Endothelial cell of umbilical vein (primary cell): ENCODE results near the gene ESCO1. TPM values are rescaled to one million over a fixed set of nuclear protein-coding genes. Genes with fewer than 3 reads are reported as not detected.

ENCODE experiments used
- BruUV-seq: library from RNA; stranded (reverse); fragments of 400-500 nt; replicated peaks from 2 replicates; lab custom pipeline; 2021; lab: Mats Ljungman, UMichigan
- CTCF ChIA-PET: fragments of 300-600, 350-600 bp; sonication (Branson Sonifier 250); formaldehyde crosslinking; loops from one replicate; lab custom pipeline; 2021; ENCODE audit warnings: antibody characterized with exemption, inconsistent platforms; lab: Charles Lee
- POLR2A ChIA-PET: fragments of 300-600, 350-600 bp; sonication (Branson Sonifier 250); formaldehyde crosslinking; loops from one replicate; lab custom pipeline; 2021; ENCODE audit warnings: antibody characterized with exemption, inconsistent platforms; lab: Charles Lee
- DNase-seq: peaks from one replicate; pipeline ENCODE4 v3.0.0-alpha.2; 2011; ENCODE audit warnings: low read depth, low spot score
- FAIRE-seq: peaks from 2 replicates; lab custom pipeline; 2011; peaks lifted over from hg19 to GRCh38; lab: Jason Lieb, UNC
- H2AFZ ChIP-seq: 2 replicates; pipeline ENCODE4 v1.6.0; 2012; ENCODE audit warnings: low read depth, low read length, control low read depth, inconsistent platforms
- H3K27ac ChIP-seq: 2 replicates; pipeline ENCODE4 v1.5.1; 2011; ENCODE audit warnings: low read depth, mild to moderate bottlenecking, control low read depth, low read length, moderate library complexity; ENCODE audit not compliant: insufficient read depth
- H3K27me3 ChIP-seq, 2 experiments: 2 replicates each; pipeline versions ENCODE4 v1.6.0 to v1.6.1; 2011; ENCODE audit warnings: low read length in 2 of 2, mixed read lengths in 1 of 2; ENCODE audit not compliant: control insufficient read depth in 2 of 2, insufficient read depth in 2 of 2
- H3K36me3 ChIP-seq, 2 experiments: 2 replicates in 1 of 2; 3 replicates in 1 of 2; pipeline ENCODE4 v1.5.1; 2011; ENCODE audit warnings: low read length in 2 of 2, mild to moderate bottlenecking in 1 of 2, moderate library complexity in 1 of 2; ENCODE audit not compliant: control insufficient read depth in 2 of 2, insufficient read depth in 2 of 2; ENCODE audit errors: extremely low read depth in 1 of 2
- H3K4me1 ChIP-seq: 3 replicates; pipeline ENCODE4 v1.5.1; 2011; ENCODE audit warnings: mild to moderate bottlenecking, low read length; ENCODE audit not compliant: control insufficient read depth, insufficient read depth; ENCODE audit errors: extremely low read depth
- H3K4me2 ChIP-seq: 2 replicates; pipeline ENCODE4 v1.6.1; 2011; ENCODE audit warnings: low read length, control low read depth, mixed read lengths; ENCODE audit not compliant: insufficient read depth
- H3K4me3 ChIP-seq, 3 experiments: fragments of 200-600 bp in 1 of 3; sonication (generic), shearing (Covaris generic) in 1 of 3; replicated peaks in 1 of 3; 2 replicates each; pipeline ENCODE4 v1.5.1; 2011 to 2016; ENCODE audit warnings: control low read depth in 3 of 3, low read length in 3 of 3, mild to moderate bottlenecking in 2 of 3, inconsistent platforms in 1 of 3, low read depth in 1 of 3, moderate library complexity in 1 of 3; ENCODE audit not compliant: insufficient read depth in 1 of 3
- H3K79me2 ChIP-seq: 2 replicates; pipeline ENCODE4 v1.6.0; 2012; ENCODE audit warnings: low read length, inconsistent platforms; ENCODE audit not compliant: control insufficient read depth, insufficient read depth
- H3K9ac ChIP-seq: replicated peaks from 2 replicates; pipeline ENCODE3; 2011; ENCODE audit warnings: low read length, control low read depth; ENCODE audit not compliant: insufficient read depth; ENCODE audit errors: extremely low read depth
- H3K9me1 ChIP-seq: replicated peaks from 3 replicates; pipeline ENCODE4 v1.6.0; 2011; ENCODE audit warnings: mild to moderate bottlenecking, low read length; ENCODE audit not compliant: control insufficient read depth, insufficient read depth; ENCODE audit errors: extremely low read depth
- H3K9me3 ChIP-seq: replicated peaks from 2 replicates; pipeline ENCODE4 v1.5.1; 2012; ENCODE audit warnings: low read length, inconsistent platforms; ENCODE audit not compliant: control insufficient read depth, insufficient read depth
- H4K20me1 ChIP-seq: replicated peaks from 2 replicates; pipeline ENCODE3; 2011; ENCODE audit warnings: mild to moderate bottlenecking, low read length; ENCODE audit not compliant: control insufficient read depth, insufficient read depth; ENCODE audit errors: extremely low read depth
- EZH2 ChIP-seq: IDR thresholded peaks from 2 replicates; pipeline ENCODE4 v1.6.1; 2012; ENCODE audit warnings: borderline replicate concordance, low read depth, mild to moderate bottlenecking, moderate library complexity, low read length, inconsistent platforms; ENCODE audit not compliant: severe bottlenecking
- FOS ChIP-seq: IDR thresholded peaks from 2 replicates; pipeline ENCODE4 v1.6.1; 2011; ENCODE audit warnings: mild to moderate bottlenecking, low read length, moderate library complexity, borderline replicate concordance; ENCODE audit not compliant: insufficient read depth
- GATA2 ChIP-seq: IDR thresholded peaks from 2 replicates; pipeline ENCODE4 v1.7.0; 2011; ENCODE audit warnings: low read depth, mild to moderate bottlenecking, moderate library complexity, mixed read lengths, low read length; ENCODE audit not compliant: insufficient read length, insufficient read depth
- JUN ChIP-seq: IDR thresholded peaks from 2 replicates; pipeline ENCODE4 v1.6.1; 2011; ENCODE audit warnings: borderline replicate concordance, low read depth; ENCODE audit not compliant: insufficient read length, insufficient read depth
- MYC ChIP-seq: IDR thresholded peaks from one replicate; pipeline ENCODE4 v1.6.1; 2011; ENCODE audit warnings: mild to moderate bottlenecking, low read depth, low read length
- POLR2A ChIP-seq: IDR thresholded peaks from 2 replicates; pipeline ENCODE4 v1.6.1; 2012; ENCODE audit warnings: low read depth, mild to moderate bottlenecking, control low read depth, low read length
- POLR2AphosphoS5 ChIP-seq: IDR thresholded peaks from 2 replicates; pipeline ENCODE4 v1.6.1; 2012; ENCODE audit warnings: low read depth, mild to moderate bottlenecking, control low read depth, low read length, moderate library complexity; ENCODE audit not compliant: insufficient read depth
- dilution Hi-C: fragments of 300-500 bp; cut with MboI; formaldehyde crosslinking; loops from one replicate; pipeline ENCODE4 v1.15.0; 2019; ENCODE audit warnings: low sequenced_read_pairs; ENCODE audit not compliant: extremely low pct_ligation_motif_present
- intact Hi-C: fragments of 100-400 bp; cut with micrococcal nuclease; formaldehyde crosslinking; loops from one replicate; pipeline ENCODE4 v1.10.0; 2022
- polyA plus RNA-seq, 4 experiments: library from polyadenylated mRNA; depleted of rRNA in 3 of 4; stranded (reverse) in 3 of 4; unstranded in 1 of 4; fragments of >200 nt; gene quantifications; 2 replicates each; pipeline versions ENCODE4 v1.2.1 to v1.2.3, GENCODE V29; 2011 to 2012; ENCODE audit warnings: missing spikeins in 1 of 4
- total RNA-seq: library from RNA; stranded (reverse); gene quantifications from 2 replicates; pipeline ENCODE4 v1.2.3, GENCODE V29; 2021
- TF ChIP-seq, protein P1 (sequence below), 2 donors: IDR thresholded peaks; 1 replicate in 1 of 2; 2 replicates in 1 of 2; pipeline ENCODE4 v1.5.1; 2011; ENCODE audit warnings: low read length in 2 of 2, mild to moderate bottlenecking in 2 of 2, moderate library complexity in 2 of 2, control low read depth in 1 of 2, inconsistent platforms in 1 of 2, low read depth in 1 of 2; ENCODE audit not compliant: insufficient read depth in 1 of 2; ENCODE audit errors: extremely low read depth in 1 of 2
- TF ChIP-seq, protein P2 (sequence below): IDR thresholded peaks from 2 replicates; pipeline ENCODE4 v1.6.1; 2011; ENCODE audit not compliant: insufficient read depth, insufficient read length

ESCO1 gene
- total and polyA plus RNA-seq, 2 donors (not counting 3 experiments of a cell fraction or from before 2014, with no cell fraction given) = 2.1 to 12.0 TPM

DNA sequence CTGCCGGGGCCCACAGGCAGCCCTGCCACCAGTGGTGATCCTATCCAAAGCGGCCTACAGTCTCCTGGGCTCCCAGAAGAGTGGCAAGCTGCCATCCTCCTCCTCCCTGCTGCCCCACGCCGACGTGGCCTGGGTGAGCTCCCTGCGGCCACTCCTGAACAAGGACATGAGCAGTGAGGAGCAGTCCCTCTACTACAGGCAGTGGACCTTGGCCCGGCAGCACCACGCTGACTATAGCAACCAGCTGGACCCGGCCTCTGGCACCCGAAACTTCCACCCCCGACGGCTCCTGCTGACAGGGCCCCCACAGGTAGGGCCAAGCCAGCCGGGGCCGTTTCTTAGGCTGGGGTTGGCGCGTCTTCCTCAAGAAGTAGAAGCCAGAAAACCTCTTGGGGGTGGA, 100.5 kb downstream of the ESCO1 start:
- Histone ChIP-seq H3K36me3 (no peaks in the 10 kb centered on the region), H3K9me1 (no peaks in the 10 kb centered on the region), H3K9ac (no peak overlapping the region), H3K4me3 (no peak overlapping the region), H2AFZ (no peak overlapping the region), H3K27ac (no peak overlapping the region), H3K79me2 (no peaks in the 10 kb centered on the region), H3K4me1 (no peaks in the 10 kb centered on the region), H3K27me3 (no peaks in the 10 kb centered on the region), H4K20me1 (no peaks in the 10 kb centered on the region), H3K4me2 (no peak overlapping the region), H3K9me3 (no peaks in the 10 kb centered on the region)
- FAIRE-seq (no peak), DNase-seq (no peak)
- TF ChIP-seq, protein P1, sequence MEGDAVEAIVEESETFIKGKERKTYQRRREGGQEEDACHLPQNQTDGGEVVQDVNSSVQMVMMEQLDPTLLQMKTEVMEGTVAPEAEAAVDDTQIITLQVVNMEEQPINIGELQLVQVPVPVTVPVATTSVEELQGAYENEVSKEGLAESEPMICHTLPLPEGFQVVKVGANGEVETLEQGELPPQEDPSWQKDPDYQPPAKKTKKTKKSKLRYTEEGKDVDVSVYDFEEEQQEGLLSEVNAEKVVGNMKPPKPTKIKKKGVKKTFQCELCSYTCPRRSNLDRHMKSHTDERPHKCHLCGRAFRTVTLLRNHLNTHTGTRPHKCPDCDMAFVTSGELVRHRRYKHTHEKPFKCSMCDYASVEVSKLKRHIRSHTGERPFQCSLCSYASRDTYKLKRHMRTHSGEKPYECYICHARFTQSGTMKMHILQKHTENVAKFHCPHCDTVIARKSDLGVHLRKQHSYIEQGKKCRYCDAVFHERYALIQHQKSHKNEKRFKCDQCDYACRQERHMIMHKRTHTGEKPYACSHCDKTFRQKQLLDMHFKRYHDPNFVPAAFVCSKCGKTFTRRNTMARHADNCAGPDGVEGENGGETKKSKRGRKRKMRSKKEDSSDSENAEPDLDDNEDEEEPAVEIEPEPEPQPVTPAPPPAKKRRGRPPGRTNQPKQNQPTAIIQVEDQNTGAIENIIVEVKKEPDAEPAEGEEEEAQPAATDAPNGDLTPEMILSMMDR (IDR thresholded peaks at IDR 0.05; ENCODE audit: extremely low read depth in 1 of 2, insufficient read depth in 1 of 2, low read depth in 1 of 2, low read length in 2 of 2) = no peak
- TF ChIP-seq JUN = no peak
- TF ChIP-seq, protein P2, sequence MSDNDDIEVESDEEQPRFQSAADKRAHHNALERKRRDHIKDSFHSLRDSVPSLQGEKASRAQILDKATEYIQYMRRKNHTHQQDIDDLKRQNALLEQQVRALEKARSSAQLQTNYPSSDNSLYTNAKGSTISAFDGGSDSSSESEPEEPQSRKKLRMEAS = no peak
- no peak for TF ChIP-seq MYC
- intact Hi-C loops (no loop called here), dilution Hi-C loops (no loop called here)
- POLR2A ChIA-PET = no interaction called here
- CTCF ChIA-PET = interaction anchor here (3.1 kb wide), 1 partner anchor 11 kb away, joined by 19 read pairs; no protein-coding TSS in a partner anchor
- BruUV-seq = no TSS peak

DNA sequence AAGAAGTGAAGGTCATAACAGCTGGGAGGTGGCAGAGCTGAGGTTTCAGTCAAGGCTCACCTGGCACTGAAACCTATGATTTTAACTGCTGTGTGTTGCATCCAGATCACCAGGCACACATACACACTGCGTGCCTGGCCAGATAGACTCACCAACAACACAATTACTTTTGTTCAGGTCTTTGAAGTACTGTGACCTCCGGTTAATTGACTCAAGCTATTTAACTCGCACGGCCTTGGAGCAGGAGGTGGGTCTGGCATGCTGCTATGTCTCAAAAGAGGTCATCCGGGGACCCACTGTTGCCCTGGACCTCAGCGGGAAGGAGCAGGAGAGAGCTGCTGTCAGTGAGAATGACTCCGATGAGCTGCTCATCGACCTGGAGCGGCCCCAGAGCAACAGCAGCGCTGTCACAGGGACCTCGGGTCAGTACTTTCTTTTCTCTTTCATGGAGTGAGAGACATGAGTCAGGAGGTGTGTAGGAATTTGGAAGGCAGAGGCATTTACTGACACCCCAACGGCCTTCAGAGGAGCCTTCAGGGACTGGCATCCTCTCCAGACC, 104.1 kb downstream of the ESCO1 start:
- no peak overlapping the region for H2AFZ ChIP-seq
- no peaks in the 10 kb centered on the region for H3K79me2 ChIP-seq
- H3K36me3 ChIP-seq = no peaks in the 10 kb centered on the region
- FAIRE-seq (no peak), DNase-seq (no peak)
- H3K9me1 ChIP-seq = no peaks in the 10 kb centered on the region
- H3K4me3 ChIP-seq = no peak overlapping the region
- BruUV-seq = no TSS peak
- no peaks in the 10 kb centered on the region for H3K4me1 ChIP-seq
- no peaks in the 10 kb centered on the region for H3K9me3 ChIP-seq
- no peaks in the 10 kb centered on the region for H3K27me3 ChIP-seq
- TF ChIP-seq, protein P2 = no peak
- no peak for TF ChIP-seq EZH2
- TF ChIP-seq POLR2AphosphoS5 = no peak
- no peak for TF ChIP-seq POLR2A
- TF ChIP-seq, protein P1 (IDR thresholded peaks at IDR 0.05; ENCODE audit: extremely low read depth in 1 of 2, insufficient read depth in 1 of 2, low read depth in 1 of 2, low read length in 2 of 2) = no peak
- no peak for TF ChIP-seq GATA2
- no peak for TF ChIP-seq FOS
- no peak for TF ChIP-seq JUN
- no peak for TF ChIP-seq MYC
- no peak overlapping the region for H3K4me2 ChIP-seq
- dilution Hi-C loops = no loop called here
- H3K27ac ChIP-seq = no peak overlapping the region
- H4K20me1 ChIP-seq = no peaks in the 10 kb centered on the region
- intact Hi-C loops = no loop called here
- ChIA-PET CTCF (interaction anchor here (1.0 to 1.6 kb wide), 3 partner anchors 9 to 12 kb away, joined by 3 to 7 read pairs (median 5); no protein-coding TSS in a partner anchor), POLR2A (no interaction called here)
- no peak overlapping the region for H3K9ac ChIP-seq
